ENCODE data around the gene SLC8A3. TPM values are rescaled to one million over a fixed set of nuclear protein-coding genes. Genes with fewer than 3 reads are reported as not detected.

The SLC8A3 gene
- total RNA-seq, 1 experiment from 2014 or later = 0.13 TPM

- H3K4ac ChIP-seq (ENCODE audit: low read depth, low read length) = no peak overlapping the region
- no peak overlapping the region for H3K18ac ChIP-seq (ENCODE audit: insufficient read length, low read depth, low read length)
- H4K91ac ChIP-seq (ENCODE audit: insufficient read length, low read depth, low read length) = no peak overlapping the region
- H2BK20ac ChIP-seq (ENCODE audit: low read depth, low read length, poor library complexity, severe bottlenecking) = no peak overlapping the region
- no peaks in the 10 kb centered on the region for H3K23me2 ChIP-seq (ENCODE audit: insufficient read length, low read depth, low read length, poor library complexity, severe bottlenecking)
- H2AFZ ChIP-seq (ENCODE audit: low read length) = no peak overlapping the region
- H3K4me2 ChIP-seq (ENCODE audit: insufficient read depth, insufficient read length, low read length) = no peak overlapping the region
- H3T11ph ChIP-seq (ENCODE audit: low read length) = no peak overlapping the region
- H4K5ac ChIP-seq (ENCODE audit: insufficient read length, low read depth, low read length) = no peak overlapping the region
- no peak overlapping the region for H3K27ac ChIP-seq (ENCODE audit: insufficient read length, low read depth, low read length)
- no CpG with 5 or more reads among the region's 6 CpGs for WGBS (ENCODE audit: extremely low coverage, insufficient read length, low lambda C conversion rate)
- no peak overlapping the region for H3K56ac ChIP-seq (ENCODE audit: insufficient read length, low read depth, low read length)
- TF ChIP-seq CTCF (conservative IDR thresholded peaks at IDR 0.05) = no peak
- no peaks in the 10 kb centered on the region for H3K9me3 ChIP-seq (ENCODE audit: control insufficient read depth, low read depth, low read length)
- Mint-ChIP-seq H3K4me3 (no peak overlapping the region), H3K27ac (no peak overlapping the region), H3K4me1 (peaks cover 3 to 5% of the 10 kb centered on the region in 2 experiments; a peak in 3 of 4 replicates), H3K27me3 (ENCODE audit: low read depth) (no peaks in the 10 kb centered on the region; the same call in none of the 2 replicates), H3K9me3 (no peaks in the 10 kb centered on the region), H3K36me3 (ENCODE audit: insufficient read depth in 1 of 3, low read depth in 3 of 3) (no peaks in the 10 kb centered on the region)
- H3K4me1 ChIP-seq (ENCODE audit: insufficient read depth, low read length) = no peaks in the 10 kb centered on the region
- no peaks in the 10 kb centered on the region for H4K20me1 ChIP-seq (ENCODE audit: control insufficient read depth, insufficient read depth, insufficient read length)
- no peak overlapping the region for H2BK15ac ChIP-seq (ENCODE audit: low read depth, low read length)
- no peak overlapping the region for H2AK5ac ChIP-seq (ENCODE audit: insufficient read length, low read length)
- H2BK120ac ChIP-seq (ENCODE audit: low read depth, low read length, poor library complexity, severe bottlenecking) = no peak overlapping the region
- no peak for DNase-seq
- H4K8ac ChIP-seq (replicated peaks; ENCODE audit: insufficient read length, low read depth, low read length) = no peak overlapping the region
- H3K27me3 ChIP-seq (ENCODE audit: insufficient read depth, low read length) = no peaks in the 10 kb centered on the region
- no peak overlapping the region for H3K23ac ChIP-seq (ENCODE audit: insufficient read length, low read depth, low read length)
- no peak overlapping the region for H2BK5ac ChIP-seq (ENCODE audit: insufficient read length, low read length)
- H3K79me1 ChIP-seq (ENCODE audit: insufficient read depth, low read depth, low read length, poor library complexity, severe bottlenecking) = no peaks in the 10 kb centered on the region
- no peaks in the 10 kb centered on the region for H3K79me2 ChIP-seq (ENCODE audit: insufficient read depth, low read length)
- no peak overlapping the region for H2BK12ac ChIP-seq (ENCODE audit: insufficient read length, low read depth, low read length)
- no peak overlapping the region for H3K14ac ChIP-seq (ENCODE audit: insufficient read depth, low read length)
- no peak overlapping the region for H3K9ac ChIP-seq (ENCODE audit: extremely low read depth, insufficient read length, low read length)
Observed at GRCh38 chr14:70144046-70144445, 44.7 kb downstream of the SLC8A3 start.

Data from H9 (cell line).